NCI-H446 (cell line): ENCODE measurements around the gene VCAM1.
"Not testable (repeated sequence)": the region's sequence is repeated elsewhere in the genome, so short reads cannot be mapped to it uniquely, and the experiment has no call there.

Experiments
- DNase-seq, 2 experiments: peaks; one replicate each; lab custom pipeline; 2025; lab: John Stamatoyannopoulos, UW

VCAM1 gene

GRCh38 chr1:100719490-100719889, at the start of gene VCAM1:
Gene VCAM1, plus strand, starts transcription at chr1:100719742. Its CDS starts 119 bp downstream, at chr1:100719861.
- DNase-seq, result no peak

- DNase-seq, result no peak
These were observed 49.5 kb upstream of the VCAM1 start for GRCh38 chr1:100670083-100670482.

DNA sequence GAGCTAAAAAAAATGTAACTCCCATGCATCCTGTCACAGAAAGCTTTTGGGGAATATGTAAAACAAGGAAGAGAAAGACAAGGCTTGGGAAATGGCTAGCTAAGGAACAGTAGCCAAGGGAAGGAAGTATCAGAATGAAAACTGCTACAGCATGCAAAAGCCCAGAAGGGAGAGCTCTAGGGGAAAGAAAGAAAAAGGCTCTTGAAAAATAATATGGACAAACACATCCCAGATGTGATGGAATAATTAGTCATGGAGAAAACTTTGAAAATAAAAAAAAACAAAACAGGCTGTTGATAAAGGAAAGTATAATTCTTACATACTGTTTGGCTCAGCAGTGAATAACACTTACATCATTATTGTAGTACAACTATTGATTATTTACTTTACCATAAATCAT, 47.9 kb upstream of the VCAM1 start:
- DNase-seq, result no peak

DNA sequence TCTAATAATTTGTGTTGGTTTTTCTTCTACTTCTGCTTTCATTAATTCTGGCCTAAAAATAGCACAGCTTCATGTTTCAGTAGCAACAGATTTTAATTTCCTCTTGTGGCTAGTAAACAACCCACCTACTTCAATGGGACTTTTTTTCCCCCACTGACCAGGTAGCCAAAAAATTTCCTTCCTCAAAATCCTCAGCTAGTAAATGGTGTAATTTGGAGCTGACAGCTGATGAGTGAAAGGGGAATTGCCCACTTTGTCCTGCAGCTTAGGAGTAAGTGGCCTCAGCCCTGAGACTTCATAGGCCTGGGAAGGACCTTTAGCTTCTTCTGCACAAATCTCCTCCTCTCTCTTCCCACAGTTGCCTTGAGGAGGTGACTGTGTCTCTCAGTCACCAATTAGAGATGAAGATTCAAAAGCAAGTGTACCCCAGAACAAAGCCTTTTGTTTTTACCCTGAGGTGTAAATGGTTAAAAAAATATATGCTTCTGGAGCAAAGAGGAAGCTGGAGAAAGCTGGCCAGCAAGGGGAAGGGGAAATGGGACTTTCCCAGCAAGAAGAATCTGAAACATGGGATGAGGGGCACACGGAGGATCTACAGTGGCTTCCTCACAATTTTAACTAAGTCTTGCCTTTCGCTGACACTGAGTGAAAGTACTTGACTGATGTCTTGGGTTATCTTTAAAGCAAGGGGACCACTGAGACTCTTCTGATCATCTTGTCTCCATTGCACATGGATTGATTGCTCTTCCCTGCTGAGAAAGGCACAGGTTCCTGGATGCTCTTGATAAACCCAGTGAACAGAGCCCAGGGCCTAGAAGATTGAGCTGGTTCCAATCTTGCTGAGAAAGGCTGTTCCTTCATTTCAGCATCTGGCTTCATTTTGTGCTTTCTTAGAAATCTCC, 35.8 kb upstream of the VCAM1 start:
- DNase-seq, result no peak

DNA sequence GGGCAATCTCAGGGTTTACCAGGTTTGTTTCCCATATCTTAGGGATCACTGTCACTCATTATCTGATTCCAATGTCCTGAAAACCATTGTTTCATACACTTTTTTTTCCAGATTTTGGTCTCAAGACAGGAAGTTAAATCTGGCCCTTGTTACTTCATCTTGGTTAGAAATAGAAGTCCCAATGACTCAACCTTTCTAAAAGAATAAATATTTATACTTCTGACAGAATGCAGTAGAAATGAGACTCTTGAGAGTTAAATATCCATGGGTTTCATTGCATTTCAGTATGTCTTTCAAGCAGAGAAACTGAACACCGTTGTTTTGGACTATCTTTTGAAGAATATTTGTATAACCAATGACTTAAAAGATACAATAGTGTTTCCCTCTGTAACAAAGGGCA, 19.8 kb upstream of the VCAM1 start:
- DNase-seq, result no peak

- no peak for DNase-seq
These were observed 19.0 kb upstream of the VCAM1 start for GRCh38 chr1:100700586-100700985.

DNA sequence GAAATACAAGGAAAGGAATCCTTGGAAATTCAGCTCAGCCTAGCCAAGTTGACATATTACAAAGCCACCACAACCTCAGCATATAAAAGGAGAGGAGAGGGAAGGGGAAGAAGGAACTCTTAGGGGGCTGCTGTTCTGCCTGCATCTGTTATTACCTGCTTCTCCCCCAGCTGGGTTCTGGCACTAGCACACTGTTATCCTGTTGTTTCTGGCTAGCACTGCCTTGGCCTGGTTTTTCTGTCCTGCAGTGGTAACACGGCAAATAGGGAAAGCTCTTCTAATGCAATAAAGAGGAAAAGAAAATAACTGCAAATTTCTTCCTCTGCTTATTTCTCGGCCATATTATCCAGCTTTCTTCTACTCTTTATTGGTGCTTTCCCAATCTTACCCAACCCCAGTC, 16.5 kb upstream of the VCAM1 start:
- DNase-seq, result no peak

GRCh38 chr1:100703716-100704115, 15.8 kb upstream of the VCAM1 start:
- no peak for DNase-seq

DNA sequence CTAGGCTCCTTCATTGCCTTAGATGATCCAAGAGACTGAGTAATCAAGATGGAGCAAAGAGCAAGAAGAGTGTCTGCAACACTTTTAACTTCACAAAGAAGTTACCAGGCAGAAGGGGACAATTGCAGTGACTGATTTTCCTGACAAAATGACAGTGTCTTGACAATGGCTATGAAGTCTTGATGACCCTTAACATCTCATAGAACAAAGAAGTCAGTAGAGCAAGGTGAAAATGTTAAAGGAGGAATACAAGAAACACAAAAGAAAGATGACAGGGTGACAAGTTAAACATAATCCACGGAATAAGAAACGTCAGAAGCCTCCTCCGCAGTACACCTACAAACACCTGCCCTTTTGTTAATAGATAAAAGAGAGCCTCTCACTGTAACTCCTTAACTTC, 15.1 kb upstream of the VCAM1 start:
- no peak for DNase-seq

GRCh38 chr1:100706296-100706695, 13.2 kb upstream of the VCAM1 start:
- no peak for DNase-seq

GRCh38 chr1:100706856-100707255, 12.7 kb upstream of the VCAM1 start:
- DNase-seq, result no peak

DNA sequence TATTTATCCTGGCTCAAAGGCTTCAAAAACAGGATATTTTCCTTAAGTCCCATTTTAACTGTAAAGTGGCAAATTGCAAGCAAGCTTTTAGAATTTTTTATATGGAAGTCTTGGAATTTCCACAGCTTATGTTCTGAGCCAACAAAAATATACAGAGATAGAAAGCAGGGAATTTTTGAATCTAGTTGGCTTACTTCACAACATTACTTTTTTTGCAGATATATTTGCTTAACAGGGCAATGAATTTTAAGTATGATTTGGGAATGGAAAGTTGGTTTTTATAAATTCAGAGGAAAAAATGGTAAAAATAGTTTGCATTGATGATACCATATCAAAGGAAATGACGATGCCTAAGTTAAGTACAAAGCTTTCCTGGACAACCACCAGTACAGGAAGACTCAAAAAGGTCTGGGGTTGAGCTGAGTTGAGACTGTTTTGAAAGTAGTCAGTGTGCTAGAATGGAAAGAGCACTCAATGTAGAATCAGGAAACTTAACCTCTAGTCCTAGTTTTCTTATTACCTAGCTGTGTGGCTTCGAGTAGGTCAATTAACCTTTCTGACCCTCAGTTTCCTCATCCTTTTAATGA, 11.0 kb upstream of the VCAM1 start:
- DNase-seq, result no peak

DNA sequence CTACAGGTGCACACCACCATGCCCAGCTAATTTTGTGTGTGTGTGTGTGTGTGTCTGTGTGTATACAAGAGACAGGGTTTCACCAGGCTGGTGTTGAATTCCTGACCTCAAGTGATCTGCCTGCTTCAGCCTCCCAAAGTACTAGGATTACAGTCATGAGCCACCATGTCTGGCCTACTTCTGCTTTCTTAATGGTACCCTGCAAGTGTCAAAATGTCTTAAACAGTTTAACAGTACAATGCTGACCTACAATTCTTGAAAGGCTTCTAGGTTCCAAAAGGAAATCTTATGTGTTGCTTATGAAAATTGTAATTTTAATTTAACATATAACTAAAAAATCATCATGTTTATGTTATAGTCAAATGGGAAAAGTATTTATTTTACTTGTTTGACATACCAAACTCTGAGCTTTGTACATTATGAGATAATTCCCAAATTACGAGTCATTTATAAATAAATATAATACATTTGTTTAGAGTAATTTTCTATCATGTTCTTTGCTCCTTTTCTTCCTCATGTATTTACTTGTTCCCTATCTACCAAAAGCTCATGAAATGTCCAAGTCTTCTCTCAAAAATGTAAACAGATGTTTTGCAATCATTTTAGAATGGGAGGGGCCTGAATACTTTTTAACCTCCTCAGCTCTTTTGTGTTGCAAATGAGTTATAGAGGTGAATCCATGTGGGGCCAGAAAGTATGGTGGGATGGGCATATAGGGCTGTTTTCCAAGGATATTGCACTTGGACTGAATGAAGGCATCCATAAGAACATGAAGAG, 8.4 kb upstream of the VCAM1 start:
- no peak for DNase-seq

- not testable (repeated sequence) for DNase-seq
These were observed 6.5 kb upstream of the VCAM1 start for GRCh38 chr1:100713027-100713426.

DNA sequence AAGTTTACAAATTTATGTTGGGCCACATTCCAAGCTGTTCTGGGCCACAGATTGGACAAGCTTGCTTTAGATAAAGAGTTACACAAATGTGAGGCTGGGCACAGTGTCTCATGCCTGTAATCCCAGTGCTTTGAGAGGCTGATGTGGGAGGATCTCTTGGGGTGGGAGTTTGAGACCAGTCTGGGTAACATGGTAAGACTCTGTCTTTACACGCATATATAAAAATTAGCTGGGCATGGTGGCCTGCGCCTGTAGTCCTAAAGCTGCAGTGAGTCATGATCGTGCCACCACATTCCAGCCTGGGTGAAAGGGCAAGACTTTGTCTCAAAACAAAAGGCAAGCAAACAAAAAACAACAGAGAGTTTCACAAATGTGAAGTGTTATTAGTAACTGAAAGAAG, 5.9 kb upstream of the VCAM1 start:
- DNase-seq, result no peak

DNA sequence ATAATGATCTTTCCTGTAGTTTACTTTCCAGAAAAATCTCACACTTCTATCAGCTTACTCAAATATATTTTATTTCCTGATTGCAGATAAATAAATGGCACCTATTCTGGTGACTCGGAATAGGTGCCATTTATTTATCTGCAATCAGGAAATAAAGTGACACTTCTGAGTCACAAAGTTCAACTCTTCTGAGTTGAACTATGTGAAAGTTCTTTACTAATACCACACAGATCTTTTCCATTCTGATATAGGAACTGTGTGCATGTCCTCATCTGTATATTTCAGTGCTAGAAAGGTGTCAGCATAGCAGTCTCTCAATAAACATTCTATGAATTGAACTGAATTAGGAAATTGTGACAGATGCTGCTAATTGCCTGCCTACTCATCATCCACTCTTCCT, 4.9 kb upstream of the VCAM1 start:
- no peak for DNase-seq

DNA sequence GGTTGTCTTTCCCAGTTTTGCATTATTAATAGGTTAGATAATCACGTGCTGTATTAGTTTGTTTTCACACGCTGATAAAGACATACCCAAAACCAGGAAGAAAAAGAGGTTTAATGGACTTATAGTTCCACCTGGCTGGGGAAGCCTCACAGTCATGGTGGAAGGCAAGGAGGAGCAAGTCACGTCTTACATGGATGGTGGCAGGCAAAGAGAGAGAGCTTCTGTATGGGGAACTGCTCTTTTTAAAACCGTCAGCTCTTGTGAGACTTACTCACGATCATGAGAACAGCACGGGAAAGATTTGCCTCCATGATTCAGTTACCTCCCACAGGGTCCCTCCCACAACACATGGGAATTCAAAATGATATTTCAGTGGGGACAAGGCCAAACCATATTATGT, 2.3 kb upstream of the VCAM1 start:
- no peak for DNase-seq

GRCh38 chr1:100718581-100718980, 961 bp upstream of the VCAM1 start:
- DNase-seq, result no peak

DNA sequence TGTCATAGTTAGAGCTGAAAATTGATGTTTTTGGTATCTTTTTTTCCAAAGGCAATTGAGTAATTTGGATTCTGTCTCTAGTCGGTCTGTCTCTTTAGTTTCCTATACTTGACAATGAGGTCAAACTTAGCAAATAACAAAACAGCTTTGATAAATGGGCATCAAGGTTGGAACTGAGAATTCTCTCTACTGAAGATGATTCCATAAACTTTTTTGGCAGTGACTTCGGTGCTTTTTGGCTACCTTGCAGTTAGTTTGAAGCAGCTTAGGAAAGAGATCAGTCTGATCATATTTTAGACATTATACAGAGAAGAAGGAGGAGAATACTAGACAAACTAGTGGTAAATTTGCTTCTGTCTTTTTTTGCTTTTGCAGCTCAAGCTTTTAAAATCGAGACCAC, 559 bp downstream of the VCAM1 start:
- no peak for DNase-seq

DNA sequence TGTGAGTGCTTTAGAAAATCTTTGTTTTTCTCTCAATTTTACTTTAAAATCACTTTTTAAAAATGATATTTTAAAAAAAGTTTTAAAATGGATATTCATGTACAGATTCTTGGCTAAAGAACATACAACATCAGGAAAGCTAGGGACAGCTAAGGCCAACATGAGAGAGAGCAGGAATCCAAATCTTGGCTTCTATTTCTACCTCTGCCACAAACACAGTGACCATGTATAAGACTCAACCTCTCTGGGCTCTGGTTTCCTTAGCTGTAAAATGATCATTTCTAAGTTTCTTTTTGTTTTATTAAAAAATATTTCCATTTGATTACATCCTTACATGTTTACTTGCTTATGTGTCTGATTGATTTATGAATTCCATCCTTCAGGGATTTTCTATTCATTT, 1.2 kb downstream of the VCAM1 start:
- no peak for DNase-seq

DNA sequence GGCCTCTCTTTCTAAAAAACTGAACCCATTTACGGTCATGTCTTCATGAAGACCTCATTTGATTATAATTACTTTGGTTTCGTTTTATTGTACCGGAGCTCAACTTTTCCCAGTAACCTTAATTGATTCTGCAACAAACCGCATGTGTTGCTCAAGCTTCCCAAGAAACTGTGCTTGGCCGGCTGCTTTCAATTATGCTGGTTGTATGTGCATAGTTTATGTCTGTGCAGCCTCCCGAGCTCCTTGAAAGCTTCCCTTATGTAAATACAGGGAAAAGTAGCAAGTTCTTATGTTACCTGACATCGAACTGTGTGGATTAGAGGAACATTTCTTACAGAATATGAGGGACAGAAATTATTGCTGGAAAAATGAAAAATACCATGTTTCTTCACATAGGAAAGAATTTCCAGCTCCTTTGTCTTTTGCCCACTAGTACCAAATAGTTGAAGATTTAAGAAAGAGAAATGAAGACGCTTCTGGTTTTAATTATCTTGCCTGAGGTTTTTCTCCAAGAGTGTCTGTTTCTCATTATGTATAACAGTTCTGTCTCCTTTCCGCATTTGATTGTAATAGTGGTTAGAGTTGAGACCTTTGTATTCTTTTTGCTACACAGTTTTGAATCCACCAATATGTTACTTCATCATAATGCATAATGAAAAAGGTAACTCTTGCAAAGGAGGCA, 2.1 kb downstream of the VCAM1 start:
- DNase-seq, result no peak

DNA sequence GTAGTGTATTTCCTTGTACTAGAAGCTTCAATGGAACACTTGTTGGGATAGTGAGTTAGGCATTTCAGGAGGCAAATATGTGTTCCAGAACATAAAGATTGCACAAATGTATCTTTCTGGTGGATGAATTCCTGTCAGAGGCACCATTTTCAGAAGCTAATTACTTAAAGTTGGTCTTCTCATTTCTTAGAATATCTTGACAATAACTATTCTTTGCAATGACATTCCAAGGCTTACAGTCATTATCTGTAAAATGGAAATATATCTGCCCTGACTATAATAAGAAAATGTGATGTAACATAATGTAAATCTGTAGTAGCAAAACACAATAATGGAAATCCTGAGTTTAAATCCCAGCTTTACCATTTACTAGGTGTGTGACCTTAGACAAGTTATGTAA, 2.7 kb downstream of the VCAM1 start:
- DNase-seq, result no peak
